ENCODE measurements around the gene RNF213. TPM values are rescaled to one million over a fixed set of nuclear protein-coding genes. Genes with fewer than 3 reads are reported as not detected.

The RNF213 gene
- total and polyA plus RNA-seq, 2 donors (not counting 1 experiment from before 2014, with no cell fraction given) = 36.8 to 245 TPM

DNA sequence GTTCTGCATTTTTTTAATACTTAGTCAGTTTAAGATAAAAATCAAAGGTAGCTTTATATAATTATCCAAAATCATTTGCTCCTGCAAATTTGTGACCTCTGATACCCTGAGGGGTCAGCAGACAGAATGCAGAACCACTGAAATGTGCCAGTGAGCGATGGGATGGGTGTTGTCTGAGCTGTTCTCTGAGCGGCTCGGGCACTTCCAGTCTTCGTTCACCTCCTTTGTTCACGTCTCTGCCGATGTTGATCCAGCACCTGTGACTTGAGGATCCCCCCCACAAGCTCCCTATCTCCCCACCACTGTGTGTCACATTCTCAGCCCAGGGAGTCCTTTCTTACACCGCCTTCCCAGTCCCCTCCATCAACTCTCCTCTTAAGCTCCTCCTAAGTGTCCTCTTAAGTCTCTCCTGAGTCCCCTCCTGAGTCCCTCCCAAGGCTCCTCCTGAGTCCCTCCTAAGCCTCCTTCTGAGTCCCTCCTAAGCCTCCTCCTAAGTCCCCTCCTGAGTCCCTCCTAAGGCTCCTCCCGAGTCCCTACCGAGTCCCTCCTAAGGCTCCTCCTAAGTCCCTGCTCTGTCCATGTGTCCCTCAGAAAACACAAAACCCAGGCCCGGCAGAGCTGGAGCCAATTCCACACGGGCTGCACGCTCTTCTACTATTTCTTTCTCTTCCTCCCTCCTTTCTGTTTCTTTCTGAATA is 47.5 kb downstream of the RNF213 start:
- no peak overlapping the region for H3K4me2 ChIP-seq (ENCODE audit: extremely low read depth, insufficient read depth, low read length)
- H3K79me2 ChIP-seq (ENCODE audit: control insufficient read depth, insufficient read depth, low read length) = peaks cover 6% of the 10 kb centered on the region
- H3K36me3 ChIP-seq (ENCODE audit: control insufficient read depth, insufficient read depth, low read length) = peaks cover 29% of the 10 kb centered on the region
- TF ChIP-seq CTCF (conservative IDR thresholded peaks at IDR 0.05 in 1 of 2, IDR thresholded peaks at IDR 0.05 in 1 of 2; ENCODE audit: low read depth in 1 of 2, low read length in 2 of 2) = no peak
- no peak for TF ChIP-seq EZH2 (IDR thresholded peaks at IDR 0.05; ENCODE audit: low read length, missing control alignments)
- H3K9ac ChIP-seq (ENCODE audit: insufficient read depth, low read length) = no peak overlapping the region
- H3K4me1 ChIP-seq (ENCODE audit: control insufficient read depth, extremely low read depth, insufficient read depth, low read length) = no peaks in the 10 kb centered on the region
- no peak overlapping the region for H3K27ac ChIP-seq (ENCODE audit: insufficient read depth, low read length)
- H2AFZ ChIP-seq (ENCODE audit: low read length) = no peak overlapping the region
- DNase-seq (ENCODE audit: low read depth in 2 of 2) = no peak
- H3K9me3 ChIP-seq (ENCODE audit: control insufficient read depth, insufficient read depth, low read depth, low read length) = no peaks in the 10 kb centered on the region
- no peaks in the 10 kb centered on the region for H3K27me3 ChIP-seq (ENCODE audit: control insufficient read depth, insufficient read depth, low read length)
- no peak overlapping the region for H3K4me3 ChIP-seq (replicated peaks in 1 of 4; ENCODE audit: control extremely low read depth in 1 of 4, insufficient read depth in 1 of 4, low read depth in 3 of 4, low read length in 4 of 4)
- no peaks in the 10 kb centered on the region for H4K20me1 ChIP-seq (ENCODE audit: control insufficient read depth, extremely low read depth, insufficient read depth, low read length)

DNA sequence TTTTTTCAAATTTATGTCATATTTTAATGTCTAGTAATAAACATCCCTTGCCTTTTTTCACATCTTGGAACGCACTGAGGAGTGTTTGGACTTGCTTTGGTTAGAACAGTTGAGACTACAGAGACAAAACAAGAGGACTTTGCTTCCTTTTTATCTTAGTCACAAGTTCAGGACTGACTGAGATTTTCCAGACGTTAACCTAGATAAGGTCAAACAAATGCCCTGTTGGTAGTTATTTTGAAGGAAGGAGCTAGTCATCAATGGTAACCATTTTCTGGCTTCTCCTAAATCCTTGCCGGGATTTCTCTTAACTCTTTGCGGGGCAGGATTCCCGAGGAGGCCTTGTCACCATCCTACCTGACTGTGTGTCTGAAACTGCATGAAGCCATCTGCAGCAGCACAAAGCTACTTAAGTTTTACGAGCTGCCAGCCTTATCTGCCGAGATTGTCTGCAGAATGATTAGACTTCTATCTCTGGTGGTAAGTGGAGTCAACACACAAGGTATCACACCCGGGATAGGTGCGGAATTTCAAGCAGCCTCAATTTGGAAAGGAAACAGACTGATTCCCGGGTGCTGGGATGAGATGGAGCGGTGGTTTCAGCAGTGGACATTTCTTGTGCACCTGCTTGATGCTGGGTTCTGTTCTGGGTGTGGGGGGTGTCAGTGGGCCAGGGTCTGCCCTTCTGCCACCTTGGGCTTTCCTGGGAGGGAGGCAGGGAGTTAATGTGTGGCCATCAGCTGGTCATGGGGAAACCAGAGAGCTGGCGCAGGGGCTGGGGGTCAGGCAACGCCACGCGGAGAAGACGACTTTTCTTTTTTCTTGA is 48.3 kb downstream of the RNF213 start:
- no peak overlapping the region for H3K27ac ChIP-seq (ENCODE audit: insufficient read depth, low read length)
- H2AFZ ChIP-seq (ENCODE audit: low read length) = no peak overlapping the region
- H4K20me1 ChIP-seq (ENCODE audit: control insufficient read depth, extremely low read depth, insufficient read depth, low read length) = no peaks in the 10 kb centered on the region
- H3K4me2 ChIP-seq (ENCODE audit: extremely low read depth, insufficient read depth, low read length) = no peak overlapping the region
- no peaks in the 10 kb centered on the region for H3K9me3 ChIP-seq (ENCODE audit: control insufficient read depth, insufficient read depth, low read depth, low read length)
- peaks cover 33% of the 10 kb centered on the region for H3K36me3 ChIP-seq (ENCODE audit: control insufficient read depth, insufficient read depth, low read length)
- no peak overlapping the region for H3K4me3 ChIP-seq (replicated peaks in 1 of 4; ENCODE audit: control extremely low read depth in 1 of 4, insufficient read depth in 1 of 4, low read depth in 3 of 4, low read length in 4 of 4)
- H3K9ac ChIP-seq (ENCODE audit: insufficient read depth, low read length) = no peak overlapping the region
- H3K27me3 ChIP-seq (ENCODE audit: control insufficient read depth, insufficient read depth, low read length) = no peaks in the 10 kb centered on the region
- TF ChIP-seq CTCF (conservative IDR thresholded peaks at IDR 0.05 in 1 of 2, IDR thresholded peaks at IDR 0.05 in 1 of 2; ENCODE audit: low read depth in 1 of 2, low read length in 2 of 2) = no peak
- TF ChIP-seq EZH2 (IDR thresholded peaks at IDR 0.05; ENCODE audit: low read length, missing control alignments) = no peak
- peaks cover 11% of the 10 kb centered on the region for H3K79me2 ChIP-seq (ENCODE audit: control insufficient read depth, insufficient read depth, low read length)
- H3K4me1 ChIP-seq (ENCODE audit: control insufficient read depth, extremely low read depth, insufficient read depth, low read length) = no peaks in the 10 kb centered on the region
- DNase-seq (ENCODE audit: low read depth in 2 of 2) = no peak

DNA sequence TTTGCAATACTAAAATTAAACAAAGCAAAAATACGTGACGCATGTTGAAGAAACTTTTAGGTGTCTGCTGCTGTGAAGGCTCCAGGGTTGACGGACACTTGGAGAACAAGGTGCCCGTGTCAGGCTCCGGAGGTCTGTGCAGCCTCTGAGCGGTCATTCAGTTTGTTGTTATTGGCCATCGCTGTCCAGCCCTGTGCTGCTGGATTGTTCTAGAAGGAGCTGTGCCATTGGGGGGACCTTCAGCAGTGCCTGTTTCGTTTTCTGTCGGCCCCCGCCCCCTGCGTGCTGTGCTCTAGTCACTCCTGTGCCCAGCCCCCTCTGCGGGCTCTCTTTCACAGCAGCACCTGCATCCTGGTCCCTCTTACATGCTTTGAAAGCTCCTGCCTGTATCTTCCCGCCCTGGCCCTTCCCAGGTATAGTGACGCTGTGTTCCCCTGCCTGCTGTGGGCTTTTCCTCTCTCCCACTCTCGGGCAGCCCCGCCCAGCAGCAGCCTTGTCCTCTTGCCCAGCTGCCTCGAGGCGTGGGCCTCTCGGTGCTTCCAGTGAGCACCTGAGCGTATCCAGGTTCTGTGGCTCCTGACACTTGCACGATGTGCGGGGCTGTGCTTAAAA is 50.7 kb downstream of the RNF213 start:
- no peaks in the 10 kb centered on the region for H4K20me1 ChIP-seq (ENCODE audit: control insufficient read depth, extremely low read depth, insufficient read depth, low read length)
- H3K9me3 ChIP-seq (ENCODE audit: control insufficient read depth, insufficient read depth, low read depth, low read length) = no peaks in the 10 kb centered on the region
- no peaks in the 10 kb centered on the region for H3K4me1 ChIP-seq (ENCODE audit: control insufficient read depth, extremely low read depth, insufficient read depth, low read length)
- H3K9ac ChIP-seq (ENCODE audit: insufficient read depth, low read length) = no peak overlapping the region
- peaks cover 29% of the 10 kb centered on the region for H3K36me3 ChIP-seq (ENCODE audit: control insufficient read depth, insufficient read depth, low read length)
- DNase-seq (ENCODE audit: low read depth in 2 of 2) = no peak
- H3K27me3 ChIP-seq (ENCODE audit: control insufficient read depth, insufficient read depth, low read length) = no peaks in the 10 kb centered on the region
- peaks cover 13% of the 10 kb centered on the region for H3K79me2 ChIP-seq (ENCODE audit: control insufficient read depth, insufficient read depth, low read length)
- no peak overlapping the region for H3K27ac ChIP-seq (ENCODE audit: insufficient read depth, low read length)
- H3K4me3 ChIP-seq (replicated peaks in 1 of 4; ENCODE audit: control extremely low read depth in 1 of 4, insufficient read depth in 1 of 4, low read depth in 3 of 4, low read length in 4 of 4) = no peak overlapping the region
- no peak overlapping the region for H3K4me2 ChIP-seq (ENCODE audit: extremely low read depth, insufficient read depth, low read length)
- H2AFZ ChIP-seq (ENCODE audit: low read length) = no peak overlapping the region
- TF ChIP-seq CTCF (conservative IDR thresholded peaks at IDR 0.05 in 1 of 2, IDR thresholded peaks at IDR 0.05 in 1 of 2; ENCODE audit: low read depth in 1 of 2, low read length in 2 of 2) = no peak
- no peak for TF ChIP-seq EZH2 (IDR thresholded peaks at IDR 0.05; ENCODE audit: low read length, missing control alignments)

Data from fibroblast of lung (primary cell).